Panc1 (cell line): Measurements from ENCODE around the gene STAT3. TPM values are rescaled to one million over a fixed set of nuclear protein-coding genes. Genes with fewer than 3 reads are reported as not detected.

Experiments used
- ATAC-seq: fragments of 200-7000 bp; cut with Tn5 transposase; 2 replicates; pipeline ENCODE4 v1.9.1; 2020; ENCODE audit warnings: mild to moderate bottlenecking, moderate library complexity
- BruUV-seq: library from RNA; stranded (reverse); fragments of 400-500 nt; replicated peaks from 2 replicates; lab custom pipeline; 2021; lab: Mats Ljungman, UMichigan
- CTCF ChIA-PET: fragments of 300-600 bp; sonication (Branson Sonifier 250); formaldehyde crosslinking; loops from one replicate; lab custom pipeline; 2022; ENCODE audit warnings: antibody characterized with exemption; lab: Charles Lee
- POLR2A ChIA-PET: fragments of 300-600 bp; sonication (Branson Sonifier 250); formaldehyde crosslinking; loops from one replicate; lab custom pipeline; 2022; ENCODE audit warnings: antibody characterized with exemption; lab: Charles Lee
- DNase-seq: peaks from one replicate; pipeline ENCODE4 v3.0.0-alpha.2; 2010; ENCODE audit warnings: low read depth, low spot score
- H3K27ac ChIP-seq: 2 replicates; pipeline ENCODE4 v1.5.1; 2011; ENCODE audit warnings: mild to moderate bottlenecking, low read length, inconsistent platforms
- H3K27me3 ChIP-seq: fragments of 200-500 bp; sonication (Bioruptor generic); 2 replicates; pipeline ENCODE4 v1.6.0; 2014; ENCODE audit warnings: low read length, inconsistent platforms; ENCODE audit not compliant: control insufficient read depth, insufficient read depth
- H3K36me3 ChIP-seq: fragments of 200-500 bp; sonication (Bioruptor generic); 2 replicates; pipeline ENCODE4 v1.5.1; 2014; ENCODE audit warnings: inconsistent platforms, mild to moderate bottlenecking, low read length, moderate library complexity; ENCODE audit not compliant: control insufficient read depth, insufficient read depth
- H3K4me1 ChIP-seq: 2 replicates; pipeline ENCODE4 v1.5.1; 2011; ENCODE audit warnings: inconsistent platforms, mild to moderate bottlenecking, low read length, moderate library complexity; ENCODE audit not compliant: control insufficient read depth, insufficient read depth
- H3K4me3 ChIP-seq, 2 experiments: 2 replicates each; pipeline ENCODE4 v1.5.1; 2011 to 2012; ENCODE audit warnings: low read depth in 2 of 2, low read length in 2 of 2, mild to moderate bottlenecking in 2 of 2, inconsistent platforms in 1 of 2, moderate library complexity in 1 of 2
- H3K9me3 ChIP-seq: fragments of 200-500 bp; sonication (Bioruptor generic); 2 replicates; pipeline ENCODE4 v1.5.1; 2014; ENCODE audit warnings: low read depth, mild to moderate bottlenecking, inconsistent platforms, low read length, moderate library complexity; ENCODE audit not compliant: control insufficient read depth, insufficient read depth
- POLR2AphosphoS5 ChIP-seq: IDR thresholded peaks from 2 replicates; pipeline ENCODE4 v1.6.1; 2012; ENCODE audit warnings: mild to moderate bottlenecking, low read depth, low read length, moderate library complexity
- SIN3A ChIP-seq: IDR thresholded peaks from 2 replicates; pipeline ENCODE4 v1.6.1; 2012; ENCODE audit warnings: low read depth, mild to moderate bottlenecking, low read length, moderate library complexity, borderline replicate concordance; ENCODE audit not compliant: insufficient read depth
- TCF7L2 ChIP-seq: IDR thresholded peaks from 2 replicates; pipeline ENCODE4 v1.6.1; 2011; ENCODE audit warnings: mild to moderate bottlenecking, low read depth, low read length, inconsistent platforms
- in situ Hi-C: cut with HindIII; loops from 2 replicates; pipeline ENCODE4 v1.10.0; 2016; ENCODE audit warnings: low sequenced_read_pairs, low pct_unique_long_range_greater_than_20kb
- intact Hi-C: fragments of 100-400 bp; cut with micrococcal nuclease; formaldehyde crosslinking; loops from one replicate; pipeline ENCODE4 v1.10.0; 2022; ENCODE audit not compliant: unreplicated experiment
- total RNA-seq: library from RNA; stranded (reverse); gene quantifications from one replicate; pipeline ENCODE4 v1.2.1, GENCODE V29; 2021; ENCODE audit not compliant: unreplicated experiment
- TF ChIP-seq, protein P1 (sequence below): fragments of 450-650 bp; IDR thresholded peaks from 2 replicates; pipeline ENCODE4 v1.5.1; 2017; ENCODE audit warnings: mild to moderate bottlenecking
- TF ChIP-seq, protein P2 (sequence below), 2 experiments: IDR thresholded peaks; 2 replicates each; pipeline ENCODE4 v1.6.1; 2011 to 2012; ENCODE audit warnings: low read depth in 2 of 2, control low read depth in 1 of 2, low read length in 1 of 2, mild to moderate bottlenecking in 1 of 2, moderate library complexity in 1 of 2; ENCODE audit not compliant: insufficient read depth in 1 of 2

Gene STAT3
- total RNA-seq, 1 experiment from 2014 or later, result 287 TPM

DNA sequence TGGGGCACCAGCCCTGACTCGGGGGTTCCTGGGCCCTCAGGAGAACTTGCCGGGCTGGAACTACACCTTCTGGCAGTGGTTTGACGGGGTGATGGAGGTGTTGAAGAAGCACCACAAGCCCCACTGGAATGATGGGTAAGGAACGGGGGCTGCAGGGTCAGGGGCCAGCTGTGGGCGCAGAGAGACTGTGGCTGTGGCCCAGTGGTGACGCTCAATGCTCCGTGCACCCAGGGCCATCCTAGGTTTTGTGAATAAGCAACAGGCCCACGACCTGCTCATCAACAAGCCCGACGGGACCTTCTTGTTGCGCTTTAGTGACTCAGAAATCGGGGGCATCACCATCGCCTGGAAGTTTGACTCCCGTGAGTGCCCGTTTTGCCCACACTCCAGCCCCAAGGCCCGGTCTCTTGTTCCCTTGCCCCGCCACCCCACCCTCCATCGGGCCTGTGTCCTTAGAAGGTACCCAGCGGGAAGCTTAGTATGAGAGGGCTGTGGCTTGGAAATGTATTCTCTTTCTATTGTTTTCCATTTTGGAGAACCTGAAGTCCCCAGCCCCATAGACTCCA is 80.8 kb downstream of the STAT3 start:
- no peak for DNase-seq
- in situ Hi-C loops, result no loop called here

DNA sequence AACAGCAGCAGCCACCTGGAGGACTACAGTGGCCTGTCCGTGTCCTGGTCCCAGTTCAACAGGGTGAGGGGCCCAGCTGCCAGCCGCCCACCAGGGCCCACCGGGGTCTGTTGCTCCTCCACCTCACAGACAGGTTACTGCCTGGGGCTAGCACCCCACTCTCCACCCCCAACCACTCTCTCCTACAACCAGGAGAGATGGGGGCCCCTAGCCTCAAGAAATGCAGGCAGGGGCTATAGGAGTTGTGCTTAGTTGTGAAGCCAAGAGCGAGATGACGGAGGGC is 81.9 kb downstream of the STAT3 start:
- TF ChIP-seq, protein P1, sequence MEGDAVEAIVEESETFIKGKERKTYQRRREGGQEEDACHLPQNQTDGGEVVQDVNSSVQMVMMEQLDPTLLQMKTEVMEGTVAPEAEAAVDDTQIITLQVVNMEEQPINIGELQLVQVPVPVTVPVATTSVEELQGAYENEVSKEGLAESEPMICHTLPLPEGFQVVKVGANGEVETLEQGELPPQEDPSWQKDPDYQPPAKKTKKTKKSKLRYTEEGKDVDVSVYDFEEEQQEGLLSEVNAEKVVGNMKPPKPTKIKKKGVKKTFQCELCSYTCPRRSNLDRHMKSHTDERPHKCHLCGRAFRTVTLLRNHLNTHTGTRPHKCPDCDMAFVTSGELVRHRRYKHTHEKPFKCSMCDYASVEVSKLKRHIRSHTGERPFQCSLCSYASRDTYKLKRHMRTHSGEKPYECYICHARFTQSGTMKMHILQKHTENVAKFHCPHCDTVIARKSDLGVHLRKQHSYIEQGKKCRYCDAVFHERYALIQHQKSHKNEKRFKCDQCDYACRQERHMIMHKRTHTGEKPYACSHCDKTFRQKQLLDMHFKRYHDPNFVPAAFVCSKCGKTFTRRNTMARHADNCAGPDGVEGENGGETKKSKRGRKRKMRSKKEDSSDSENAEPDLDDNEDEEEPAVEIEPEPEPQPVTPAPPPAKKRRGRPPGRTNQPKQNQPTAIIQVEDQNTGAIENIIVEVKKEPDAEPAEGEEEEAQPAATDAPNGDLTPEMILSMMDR, result no peak
- TF ChIP-seq TCF7L2, result no peak
- TF ChIP-seq POLR2AphosphoS5, result no peak
- TF ChIP-seq, protein P2, sequence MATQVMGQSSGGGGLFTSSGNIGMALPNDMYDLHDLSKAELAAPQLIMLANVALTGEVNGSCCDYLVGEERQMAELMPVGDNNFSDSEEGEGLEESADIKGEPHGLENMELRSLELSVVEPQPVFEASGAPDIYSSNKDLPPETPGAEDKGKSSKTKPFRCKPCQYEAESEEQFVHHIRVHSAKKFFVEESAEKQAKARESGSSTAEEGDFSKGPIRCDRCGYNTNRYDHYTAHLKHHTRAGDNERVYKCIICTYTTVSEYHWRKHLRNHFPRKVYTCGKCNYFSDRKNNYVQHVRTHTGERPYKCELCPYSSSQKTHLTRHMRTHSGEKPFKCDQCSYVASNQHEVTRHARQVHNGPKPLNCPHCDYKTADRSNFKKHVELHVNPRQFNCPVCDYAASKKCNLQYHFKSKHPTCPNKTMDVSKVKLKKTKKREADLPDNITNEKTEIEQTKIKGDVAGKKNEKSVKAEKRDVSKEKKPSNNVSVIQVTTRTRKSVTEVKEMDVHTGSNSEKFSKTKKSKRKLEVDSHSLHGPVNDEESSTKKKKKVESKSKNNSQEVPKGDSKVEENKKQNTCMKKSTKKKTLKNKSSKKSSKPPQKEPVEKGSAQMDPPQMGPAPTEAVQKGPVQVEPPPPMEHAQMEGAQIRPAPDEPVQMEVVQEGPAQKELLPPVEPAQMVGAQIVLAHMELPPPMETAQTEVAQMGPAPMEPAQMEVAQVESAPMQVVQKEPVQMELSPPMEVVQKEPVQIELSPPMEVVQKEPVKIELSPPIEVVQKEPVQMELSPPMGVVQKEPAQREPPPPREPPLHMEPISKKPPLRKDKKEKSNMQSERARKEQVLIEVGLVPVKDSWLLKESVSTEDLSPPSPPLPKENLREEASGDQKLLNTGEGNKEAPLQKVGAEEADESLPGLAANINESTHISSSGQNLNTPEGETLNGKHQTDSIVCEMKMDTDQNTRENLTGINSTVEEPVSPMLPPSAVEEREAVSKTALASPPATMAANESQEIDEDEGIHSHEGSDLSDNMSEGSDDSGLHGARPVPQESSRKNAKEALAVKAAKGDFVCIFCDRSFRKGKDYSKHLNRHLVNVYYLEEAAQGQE (IDR thresholded peaks at IDR 0.05; ENCODE audit: insufficient read depth in 1 of 2, low read depth in 2 of 2, low read length in 1 of 2), result no peak
- no peak for TF ChIP-seq SIN3A
- Histone ChIP-seq H3K36me3 (no peaks in the 10 kb centered on the region), H3K9me3 (no peaks in the 10 kb centered on the region), H3K4me3 (no peak overlapping the region), H3K27ac (no peak overlapping the region), H3K27me3 (no peaks in the 10 kb centered on the region), H3K4me1 (peaks cover 3% of the 10 kb centered on the region)
- ATAC-seq (no peak), DNase-seq (no peak)
- in situ Hi-C loops (no loop called here), intact Hi-C loops (no loop called here)
- ChIA-PET CTCF (no interaction called here), POLR2A (interaction anchor here (0.6 kb wide), 1 partner anchor 47 kb away, joined by 3 read pairs; no protein-coding TSS in a partner anchor)
- BruUV-seq, result no TSS peak

More for the DNA sequence above, 80.8 kb downstream of the STAT3 start:
- CTCF ChIA-PET, result no interaction called here
- Histone ChIP-seq H3K4me1 (peaks cover 14% of the 10 kb centered on the region), H3K36me3 (no peaks in the 10 kb centered on the region), H3K27me3 (no peaks in the 10 kb centered on the region), H3K4me3 (no peak overlapping the region), H3K9me3 (no peaks in the 10 kb centered on the region), H3K27ac (peak overlapping the region; percentile 29; the same call in 1 of the 2 replicates)
- BruUV-seq, result no TSS peak
- intact Hi-C loops, result no loop called here
- TF ChIP-seq TCF7L2, result no peak
- TF ChIP-seq SIN3A, result no peak
- no peak for TF ChIP-seq POLR2AphosphoS5
- TF ChIP-seq, protein P1, result no peak
- TF ChIP-seq, protein P2 (IDR thresholded peaks at IDR 0.05; ENCODE audit: insufficient read depth in 1 of 2, low read depth in 2 of 2, low read length in 1 of 2), result no peak
- POLR2A ChIA-PET, result no interaction called here
- no peak for ATAC-seq
